Measurements from ENCODE around the gene SERPING1.

Gene SERPING1

DNA sequence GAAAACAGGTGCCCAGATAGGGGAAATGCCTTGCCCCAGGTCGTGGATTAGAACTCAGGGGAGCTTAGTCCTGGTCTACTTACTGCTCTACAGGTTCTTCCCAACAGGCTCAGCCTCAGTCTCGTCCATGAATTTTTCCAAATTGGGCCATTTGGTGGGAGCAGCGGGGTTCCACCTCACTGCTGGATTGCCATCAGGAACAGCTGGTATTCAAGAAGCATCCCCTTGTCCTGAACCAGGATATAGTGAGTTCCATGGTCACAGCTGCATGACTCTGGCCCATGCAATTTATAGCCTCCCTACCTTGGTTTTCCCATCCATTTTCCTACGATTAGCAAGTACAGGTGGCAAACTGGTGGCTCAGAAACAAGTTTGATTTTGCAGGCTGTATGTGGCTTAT is 23.4 kb upstream of the SERPING1 start:
- H3K9me3 ChIP-seq (ENCODE audit: control insufficient read depth, low read length): no peaks in the 10 kb centered on the region
- H3K79me2 ChIP-seq: no peaks in the 10 kb centered on the region
- TF ChIP-seq, protein P1, sequence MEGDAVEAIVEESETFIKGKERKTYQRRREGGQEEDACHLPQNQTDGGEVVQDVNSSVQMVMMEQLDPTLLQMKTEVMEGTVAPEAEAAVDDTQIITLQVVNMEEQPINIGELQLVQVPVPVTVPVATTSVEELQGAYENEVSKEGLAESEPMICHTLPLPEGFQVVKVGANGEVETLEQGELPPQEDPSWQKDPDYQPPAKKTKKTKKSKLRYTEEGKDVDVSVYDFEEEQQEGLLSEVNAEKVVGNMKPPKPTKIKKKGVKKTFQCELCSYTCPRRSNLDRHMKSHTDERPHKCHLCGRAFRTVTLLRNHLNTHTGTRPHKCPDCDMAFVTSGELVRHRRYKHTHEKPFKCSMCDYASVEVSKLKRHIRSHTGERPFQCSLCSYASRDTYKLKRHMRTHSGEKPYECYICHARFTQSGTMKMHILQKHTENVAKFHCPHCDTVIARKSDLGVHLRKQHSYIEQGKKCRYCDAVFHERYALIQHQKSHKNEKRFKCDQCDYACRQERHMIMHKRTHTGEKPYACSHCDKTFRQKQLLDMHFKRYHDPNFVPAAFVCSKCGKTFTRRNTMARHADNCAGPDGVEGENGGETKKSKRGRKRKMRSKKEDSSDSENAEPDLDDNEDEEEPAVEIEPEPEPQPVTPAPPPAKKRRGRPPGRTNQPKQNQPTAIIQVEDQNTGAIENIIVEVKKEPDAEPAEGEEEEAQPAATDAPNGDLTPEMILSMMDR (IDR thresholded peaks at IDR 0.05): no peak
- H2AFZ ChIP-seq: no peak overlapping the region
- no peak overlapping the region for H3K4me2 ChIP-seq (ENCODE audit: low read length)
- no peaks in the 10 kb centered on the region for H3K36me3 ChIP-seq (ENCODE audit: control insufficient read depth, insufficient read depth, low read length)
- no peaks in the 10 kb centered on the region for H3K4me1 ChIP-seq
- no peak overlapping the region for H3K4me3 ChIP-seq (ENCODE audit: low read depth, low read length)
- no peak overlapping the region for H3K9ac ChIP-seq
- no peaks in the 10 kb centered on the region for H3K27me3 ChIP-seq (ENCODE audit: control insufficient read depth, insufficient read depth, low read length)
- no peak overlapping the region for H3K27ac ChIP-seq

DNA sequence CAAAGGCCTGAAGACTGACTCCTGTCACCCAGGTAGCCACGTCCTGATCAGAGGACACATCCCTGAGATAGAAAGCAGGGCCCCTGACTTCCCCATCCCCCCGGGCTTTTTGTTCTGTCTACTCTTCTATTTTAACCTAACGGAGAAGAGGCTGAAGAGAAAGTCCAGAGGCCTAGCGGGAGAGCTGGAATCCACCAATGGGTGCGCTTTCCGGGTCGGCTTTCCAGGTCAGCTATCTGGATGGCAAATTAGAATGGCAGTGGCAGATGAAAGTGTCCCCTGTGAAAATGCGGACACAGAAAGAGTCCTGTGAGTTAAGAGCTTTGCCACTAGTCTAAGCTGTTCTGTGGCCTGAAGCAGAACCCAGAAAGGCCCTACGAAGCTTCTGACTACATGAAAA is 13.1 kb upstream of the SERPING1 start:
- Histone ChIP-seq H3K9me3 (ENCODE audit: control insufficient read depth, low read length) (no peaks in the 10 kb centered on the region), H3K4me2 (ENCODE audit: low read length) (no peak overlapping the region), H3K79me2 (no peaks in the 10 kb centered on the region)

DNA sequence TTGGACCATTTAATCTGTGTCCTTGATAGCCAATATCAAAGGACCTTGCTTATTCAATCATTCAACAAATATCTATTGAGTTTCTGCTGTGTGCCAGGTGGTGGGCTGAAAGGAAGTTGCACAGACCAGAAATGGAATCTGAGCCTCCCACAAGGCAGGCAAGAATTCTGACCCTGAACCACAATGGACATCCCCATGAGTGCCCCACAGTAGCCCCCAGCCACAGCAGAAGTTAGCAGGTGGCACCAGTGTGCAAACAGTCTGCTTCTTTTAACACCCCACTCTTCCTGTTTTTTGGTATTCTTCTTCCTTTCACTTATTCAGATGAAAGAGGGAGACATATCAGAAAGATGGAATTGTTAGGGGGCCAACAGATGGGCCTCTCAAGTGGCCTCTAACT is 12.2 kb upstream of the SERPING1 start:
- Histone ChIP-seq H3K4me1 (no peaks in the 10 kb centered on the region), H3K27me3 (ENCODE audit: control insufficient read depth, insufficient read depth, low read length) (no peaks in the 10 kb centered on the region), H3K4me2 (ENCODE audit: low read length) (no peak overlapping the region), H3K9ac (no peak overlapping the region), H3K9me3 (ENCODE audit: control insufficient read depth, low read length) (no peaks in the 10 kb centered on the region), H2AFZ (no peak overlapping the region), H3K79me2 (no peaks in the 10 kb centered on the region), H3K4me3 (ENCODE audit: low read depth, low read length) (no peak overlapping the region), H3K36me3 (ENCODE audit: control insufficient read depth, insufficient read depth, low read length) (no peaks in the 10 kb centered on the region), H3K27ac (no peak overlapping the region)
- TF ChIP-seq, protein P1 (IDR thresholded peaks at IDR 0.05): no peak

More for the DNA sequence above, 13.1 kb upstream of the SERPING1 start:
- no peak overlapping the region for H3K9ac ChIP-seq
- TF ChIP-seq, protein P1 (IDR thresholded peaks at IDR 0.05): no peak
- no peak overlapping the region for H3K4me3 ChIP-seq (ENCODE audit: low read depth, low read length)
- no peaks in the 10 kb centered on the region for H3K4me1 ChIP-seq
- no peak overlapping the region for H2AFZ ChIP-seq
- no peaks in the 10 kb centered on the region for H3K27me3 ChIP-seq (ENCODE audit: control insufficient read depth, insufficient read depth, low read length)
- no peaks in the 10 kb centered on the region for H3K36me3 ChIP-seq (ENCODE audit: control insufficient read depth, insufficient read depth, low read length)
- H3K27ac ChIP-seq: no peak overlapping the region

DNA sequence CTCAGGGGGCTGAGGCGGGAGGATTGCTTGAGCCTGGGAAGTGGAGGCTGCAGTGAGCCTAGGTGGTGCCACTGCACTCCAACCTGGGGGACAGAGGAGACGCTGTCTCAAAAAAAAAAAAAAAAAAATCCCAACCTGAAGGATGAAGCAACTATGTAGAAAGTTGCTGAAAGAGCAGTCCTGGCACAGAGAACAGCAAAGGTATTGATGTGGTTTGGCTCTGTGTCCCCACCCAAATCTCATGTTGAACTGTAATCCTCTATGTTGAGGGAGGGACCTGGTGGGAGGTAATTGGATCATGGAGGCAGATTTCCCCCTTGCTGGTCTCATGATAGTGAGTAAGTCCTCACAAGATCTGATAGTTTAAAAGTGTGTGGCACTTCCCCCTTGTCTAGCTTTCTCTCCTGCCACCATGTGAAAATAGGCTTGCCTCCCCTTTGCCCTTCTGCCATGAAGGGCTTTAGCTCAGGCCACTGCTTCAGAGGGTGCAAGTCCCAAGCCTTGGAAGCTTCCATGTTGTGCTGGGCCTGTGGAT is 10.7 kb upstream of the SERPING1 start:
- Histone ChIP-seq H3K79me2 (no peaks in the 10 kb centered on the region), H2AFZ (no peak overlapping the region), H3K27me3 (ENCODE audit: control insufficient read depth, insufficient read depth, low read length) (no peaks in the 10 kb centered on the region), H3K36me3 (ENCODE audit: control insufficient read depth, insufficient read depth, low read length) (no peaks in the 10 kb centered on the region), H3K4me2 (ENCODE audit: low read length) (no peak overlapping the region), H3K9ac (no peak overlapping the region), H3K9me3 (ENCODE audit: control insufficient read depth, low read length) (no peaks in the 10 kb centered on the region), H3K27ac (no peak overlapping the region), H3K4me3 (ENCODE audit: low read depth, low read length) (no peak overlapping the region), H3K4me1 (no peaks in the 10 kb centered on the region)
- TF ChIP-seq, protein P1 (IDR thresholded peaks at IDR 0.05): no peak

DNA sequence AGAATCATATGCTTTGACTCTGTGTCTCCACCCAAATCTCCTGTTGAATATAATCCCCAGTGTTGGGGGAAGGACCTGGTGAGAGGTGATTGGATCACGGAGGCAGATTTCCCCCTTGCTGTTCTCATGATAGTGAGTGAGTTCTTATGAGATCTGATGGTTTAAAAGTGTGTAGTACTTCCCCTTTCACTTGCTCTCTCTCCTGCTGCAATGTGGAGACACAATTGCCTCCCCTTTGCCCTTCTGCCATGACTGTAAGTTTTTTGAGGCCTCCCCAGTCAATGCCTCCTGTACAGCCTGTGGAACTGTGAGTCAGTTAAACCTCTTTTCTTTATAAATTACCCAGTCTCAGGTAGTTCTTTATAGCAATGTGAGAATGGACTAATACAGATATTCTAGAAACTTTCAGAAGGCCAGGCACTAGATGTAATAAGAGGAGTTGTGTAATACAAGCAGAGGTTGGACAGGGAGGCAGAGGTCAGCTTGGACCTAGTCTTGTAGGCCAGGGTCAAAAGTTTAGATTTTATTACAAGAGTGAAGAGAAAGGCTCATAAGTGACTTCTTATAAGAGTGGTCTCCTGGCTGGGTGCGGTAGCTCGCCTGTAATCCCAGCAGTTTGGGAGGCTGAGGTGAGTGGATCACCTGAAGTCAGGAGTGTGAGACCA is 9.3 kb upstream of the SERPING1 start:
- no peaks in the 10 kb centered on the region for H3K9me3 ChIP-seq (ENCODE audit: control insufficient read depth, low read length)
- TF ChIP-seq, protein P1 (IDR thresholded peaks at IDR 0.05): no peak
- no peak overlapping the region for H2AFZ ChIP-seq
- H3K9ac ChIP-seq: no peak overlapping the region
- no peak overlapping the region for H3K4me3 ChIP-seq (ENCODE audit: low read depth, low read length)
- H3K27me3 ChIP-seq (ENCODE audit: control insufficient read depth, insufficient read depth, low read length): no peaks in the 10 kb centered on the region
- H3K4me2 ChIP-seq (ENCODE audit: low read length): no peak overlapping the region
- no peak overlapping the region for H3K27ac ChIP-seq
- H3K36me3 ChIP-seq (ENCODE audit: control insufficient read depth, insufficient read depth, low read length): no peaks in the 10 kb centered on the region
- no peaks in the 10 kb centered on the region for H3K79me2 ChIP-seq
- H3K4me1 ChIP-seq: no peaks in the 10 kb centered on the region
